Dedifferentiated amniotic fluid mesenchymal stem cell (primary cell): ENCODE data around the gene EIF2B5.
A peak's percentile ranks its signal among the peaks of the same experiment; 100 is the strongest.
"Not testable (repeated sequence)": the region's sequence is repeated elsewhere in the genome, so short reads cannot be mapped to it uniquely, and the experiment has no call there.

Experiments used
- DNase-seq: peaks from one replicate; pipeline ENCODE4 v3.0.0-alpha.2; 2016; ENCODE audit errors: extremely low spot score

EIF2B5 gene

DNA sequence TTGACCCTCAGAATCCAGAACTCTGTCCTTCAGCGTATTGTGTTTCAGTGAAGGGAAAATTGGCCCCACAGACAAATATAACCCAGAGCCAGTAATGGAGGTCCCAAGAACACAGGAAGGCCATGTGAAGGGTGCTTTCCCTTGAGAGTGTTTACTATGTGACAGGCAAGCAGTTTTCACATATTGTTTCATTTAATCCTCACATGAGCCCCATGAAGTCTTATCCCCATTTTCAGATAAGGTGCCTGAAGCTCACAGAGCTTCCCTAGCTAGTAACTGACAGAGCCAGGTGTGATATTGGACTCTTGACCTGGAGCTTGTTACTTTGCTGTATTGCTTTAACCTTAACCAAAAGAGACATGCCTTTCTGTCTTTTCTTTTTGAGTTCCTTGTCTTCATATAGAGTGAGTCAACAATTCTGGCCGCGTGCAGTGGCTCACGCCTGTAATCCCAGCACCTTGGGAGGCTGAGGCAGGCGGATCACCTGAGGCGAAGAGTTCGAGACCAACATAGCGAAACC, 10.7 kb downstream of the EIF2B5 start:
- DNase-seq: no peak

DNA sequence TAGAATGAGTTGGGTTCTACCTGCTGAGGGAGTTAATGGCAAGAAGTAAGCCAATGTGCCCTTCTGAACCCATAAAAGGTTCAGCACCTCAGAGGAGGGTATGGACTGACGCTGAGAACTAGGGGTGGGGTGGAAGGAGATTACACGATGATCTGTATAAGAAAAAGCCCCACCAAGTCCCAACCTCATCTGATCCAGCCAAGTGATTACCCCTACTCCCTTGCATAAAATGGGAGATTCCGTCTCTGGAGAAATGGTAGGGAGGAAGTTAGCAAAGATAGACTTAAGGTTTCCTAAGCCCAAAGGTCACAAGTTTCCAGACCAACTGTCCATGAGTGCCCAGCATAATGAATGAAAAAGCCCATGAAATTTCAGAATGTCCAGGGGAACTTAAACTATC, 12.9 kb downstream of the EIF2B5 start:
- DNase-seq: no peak

DNA sequence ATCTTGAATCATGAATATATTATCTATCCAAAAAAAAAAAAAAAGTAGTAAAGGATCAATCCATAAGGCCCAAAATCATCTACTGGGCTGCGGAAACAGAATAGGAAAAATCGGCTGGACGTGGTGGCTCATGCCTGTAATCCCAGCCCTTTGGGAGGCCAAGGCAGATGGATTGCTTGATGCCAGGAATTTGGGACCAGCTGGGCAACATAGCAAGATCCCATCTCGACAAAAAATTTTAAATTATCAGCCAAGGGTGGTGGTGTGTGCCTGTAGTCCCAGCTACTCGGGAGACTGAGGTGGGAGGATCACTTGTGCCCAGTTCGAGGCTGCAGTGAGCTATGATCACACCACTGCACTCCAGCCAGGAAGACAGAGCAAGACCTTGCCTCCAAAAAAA, 14.0 kb downstream of the EIF2B5 start:
- no peak for DNase-seq

DNA sequence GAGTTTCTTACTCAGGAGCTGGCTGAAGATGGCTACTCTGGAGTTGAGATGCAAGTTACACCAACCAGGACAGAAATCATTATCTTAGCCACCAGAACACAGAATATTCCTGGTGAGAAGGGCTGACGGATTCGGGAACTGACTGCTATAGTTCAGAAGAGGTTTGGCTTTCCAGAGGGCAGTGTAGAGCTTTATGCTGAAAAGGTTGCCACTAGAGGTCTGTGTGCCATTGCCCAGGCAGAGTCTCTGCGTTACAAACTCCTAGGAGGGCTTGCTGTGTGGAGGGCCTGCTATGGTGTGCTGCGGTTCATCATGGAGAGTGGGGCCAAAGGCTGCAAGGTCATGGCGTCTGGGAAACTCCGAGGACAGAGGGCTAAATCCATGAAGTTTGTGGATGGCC, 14.6 kb downstream of the EIF2B5 start:
- DNase-seq: not testable (repeated sequence)

DNA sequence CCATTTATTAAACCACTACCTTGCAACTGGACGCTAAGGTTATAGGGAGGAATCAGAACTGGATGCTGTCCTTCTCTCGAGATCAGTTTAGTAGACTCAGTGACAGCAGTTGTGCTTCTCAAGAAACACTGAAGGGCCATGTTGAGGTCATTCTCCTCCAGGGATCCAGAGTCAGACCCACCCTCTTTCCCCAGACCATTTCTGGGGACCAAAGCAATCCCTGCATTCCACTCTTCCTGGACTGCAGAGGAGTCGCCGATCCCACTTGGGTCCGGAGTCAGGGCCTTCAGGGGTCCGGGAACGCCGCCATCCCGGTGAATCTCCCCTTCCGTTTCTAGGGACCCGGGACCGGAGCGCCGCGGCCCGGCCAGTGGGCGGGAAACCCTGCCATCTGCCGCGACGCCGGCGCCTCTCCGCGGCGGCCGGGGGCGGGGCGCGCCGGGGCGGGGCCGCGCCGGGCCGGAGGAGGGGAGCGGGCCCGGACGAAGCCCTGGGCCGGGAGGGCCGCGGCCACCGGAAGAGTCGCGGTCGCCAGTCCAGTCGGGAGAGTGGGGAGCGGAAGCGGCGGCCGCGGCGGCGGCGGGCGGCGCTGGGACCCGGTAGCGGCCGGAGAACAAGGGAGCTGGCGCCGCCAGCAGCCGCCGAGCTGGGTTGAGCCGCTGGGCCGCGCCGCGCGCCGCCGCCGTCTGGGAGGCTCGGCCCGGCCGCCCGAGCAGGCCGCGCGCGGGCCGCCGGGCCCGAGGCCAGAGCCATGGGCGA, 19.9 kb downstream of the EIF2B5 start, which contains the start of gene DVL3:
Gene DVL3, plus strand, starts transcription at position 493 of the 759 bp plus-strand sequence. Its CDS starts 259 bp downstream, at position 752.
- DNase-seq: no peak

- no peak for DNase-seq
Measured at GRCh38 chr3:184155644-184156521, 20.7 kb downstream of the EIF2B5 start.

DNA sequence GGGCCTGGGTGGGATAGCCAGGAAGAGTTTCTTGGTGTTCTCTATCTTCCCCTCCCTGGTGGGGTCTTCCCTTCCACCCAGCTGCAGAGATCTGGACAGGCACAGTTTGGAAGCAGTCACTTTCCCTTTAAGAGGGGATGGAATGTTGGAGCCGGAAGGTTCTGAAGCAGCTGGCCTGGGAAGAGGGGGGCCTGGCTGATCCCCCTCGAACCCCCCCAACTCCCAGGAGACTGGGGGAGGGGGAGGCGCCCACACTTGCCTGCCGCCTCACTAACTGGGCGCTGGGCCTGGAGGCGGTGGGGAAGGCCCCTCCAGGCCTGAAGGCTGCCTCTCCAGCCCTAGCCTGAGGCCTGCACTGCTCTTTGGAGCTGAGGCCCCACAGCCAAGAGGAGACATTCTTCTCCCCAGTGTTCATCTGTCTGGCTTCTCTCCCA, 21.4 kb downstream of the EIF2B5 start:
- peak; percentile 24 for DNase-seq

- DNase-seq: no peak
Measured at GRCh38 chr3:184157206-184157605, 22.0 kb downstream of the EIF2B5 start.

- DNase-seq: no peak
Measured at GRCh38 chr3:184158404-184158803, 23.2 kb downstream of the EIF2B5 start.

GRCh38 chr3:184160456-184160855, 25.3 kb downstream of the EIF2B5 start:
- no peak for DNase-seq

GRCh38 chr3:184162571-184163070, 27.5 kb downstream of the EIF2B5 start:
- DNase-seq: not testable (repeated sequence)

DNA sequence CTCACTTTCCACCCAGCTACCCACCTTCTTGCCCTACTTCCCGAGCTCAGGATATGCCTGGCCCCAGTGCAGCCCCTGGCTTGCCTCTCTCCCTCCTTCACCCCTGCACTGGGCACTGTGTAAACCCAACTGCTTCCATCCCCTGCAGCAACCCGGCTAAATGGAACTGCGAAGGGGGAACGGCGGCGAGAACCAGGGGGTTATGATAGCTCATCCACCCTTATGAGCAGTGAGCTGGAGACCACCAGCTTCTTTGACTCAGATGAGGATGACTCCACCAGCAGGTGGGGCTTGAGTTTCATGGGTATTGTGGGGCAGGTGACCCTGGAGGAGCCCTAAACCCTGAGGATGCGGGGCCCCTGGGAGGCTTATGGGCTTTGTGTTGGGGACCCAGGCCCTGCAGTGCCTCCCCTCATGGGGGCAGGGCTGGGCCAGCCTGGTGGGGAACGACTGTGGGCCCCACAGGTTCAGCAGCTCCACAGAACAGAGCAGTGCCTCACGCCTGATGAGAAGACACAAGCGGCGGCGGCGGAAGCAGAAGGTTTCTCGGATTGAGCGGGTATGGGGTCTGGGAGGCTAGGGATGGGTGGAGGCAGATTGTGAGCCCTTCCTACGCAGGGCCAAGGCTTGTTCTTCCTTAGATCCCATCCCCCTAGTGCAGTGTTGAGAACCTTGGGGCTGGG, 29.6 kb downstream of the EIF2B5 start:
- no peak for DNase-seq

DNA sequence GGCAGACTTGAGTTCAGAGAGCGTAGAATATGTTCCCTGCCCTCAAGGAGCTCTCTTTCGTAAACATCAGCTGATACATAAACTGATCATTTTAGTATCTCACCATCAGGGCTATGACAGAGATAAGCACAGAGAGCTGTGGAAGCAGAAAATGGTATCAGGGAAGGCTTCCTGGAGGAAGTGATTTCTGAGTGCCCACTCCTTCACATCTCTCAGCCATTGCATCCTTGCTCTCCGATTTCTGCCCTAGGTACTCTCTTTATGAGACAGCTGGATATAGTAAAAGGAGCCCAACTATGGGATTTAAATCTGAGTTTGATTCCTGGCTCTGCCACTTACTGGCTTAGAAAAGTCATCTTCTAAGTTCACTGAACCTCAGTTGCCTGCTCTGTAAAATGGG, 30.4 kb downstream of the EIF2B5 start:
- DNase-seq: no peak

DNA sequence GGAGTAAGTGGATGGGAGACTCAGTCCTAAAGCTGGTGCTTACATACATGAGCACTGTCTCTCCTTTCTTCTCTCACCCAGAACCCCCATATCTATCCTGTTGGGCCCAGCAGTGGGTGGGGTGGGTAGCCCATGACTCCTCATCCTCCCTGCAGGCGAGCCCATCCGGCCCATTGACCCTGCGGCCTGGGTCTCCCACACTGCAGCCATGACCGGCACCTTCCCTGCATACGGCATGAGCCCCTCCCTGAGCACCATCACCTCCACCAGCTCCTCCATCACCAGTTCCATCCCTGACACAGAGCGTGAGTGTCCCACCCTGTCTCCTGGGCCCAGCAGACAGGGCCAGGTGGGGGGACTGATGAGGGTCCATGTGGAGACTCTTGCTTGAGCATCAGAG, 31.5 kb downstream of the EIF2B5 start:
- DNase-seq: no peak

DNA sequence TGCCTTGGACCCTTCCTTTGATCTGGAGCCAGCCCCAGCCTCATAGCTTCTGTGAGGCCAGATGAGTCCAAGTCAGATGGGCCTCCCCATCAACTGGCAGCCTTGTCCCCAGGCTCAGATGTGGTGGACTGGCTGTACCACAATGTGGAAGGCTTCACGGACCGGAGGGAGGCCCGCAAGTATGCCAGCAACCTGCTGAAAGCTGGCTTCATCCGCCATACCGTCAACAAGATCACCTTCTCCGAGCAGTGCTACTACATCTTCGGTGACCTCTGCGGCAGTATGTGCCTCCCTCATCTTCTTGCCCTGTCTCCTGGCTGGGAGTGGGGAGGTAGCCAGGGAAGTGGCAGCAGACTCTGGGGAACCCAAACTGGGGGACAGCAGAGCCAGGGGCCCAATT, 32.6 kb downstream of the EIF2B5 start:
- no peak for DNase-seq

DNA sequence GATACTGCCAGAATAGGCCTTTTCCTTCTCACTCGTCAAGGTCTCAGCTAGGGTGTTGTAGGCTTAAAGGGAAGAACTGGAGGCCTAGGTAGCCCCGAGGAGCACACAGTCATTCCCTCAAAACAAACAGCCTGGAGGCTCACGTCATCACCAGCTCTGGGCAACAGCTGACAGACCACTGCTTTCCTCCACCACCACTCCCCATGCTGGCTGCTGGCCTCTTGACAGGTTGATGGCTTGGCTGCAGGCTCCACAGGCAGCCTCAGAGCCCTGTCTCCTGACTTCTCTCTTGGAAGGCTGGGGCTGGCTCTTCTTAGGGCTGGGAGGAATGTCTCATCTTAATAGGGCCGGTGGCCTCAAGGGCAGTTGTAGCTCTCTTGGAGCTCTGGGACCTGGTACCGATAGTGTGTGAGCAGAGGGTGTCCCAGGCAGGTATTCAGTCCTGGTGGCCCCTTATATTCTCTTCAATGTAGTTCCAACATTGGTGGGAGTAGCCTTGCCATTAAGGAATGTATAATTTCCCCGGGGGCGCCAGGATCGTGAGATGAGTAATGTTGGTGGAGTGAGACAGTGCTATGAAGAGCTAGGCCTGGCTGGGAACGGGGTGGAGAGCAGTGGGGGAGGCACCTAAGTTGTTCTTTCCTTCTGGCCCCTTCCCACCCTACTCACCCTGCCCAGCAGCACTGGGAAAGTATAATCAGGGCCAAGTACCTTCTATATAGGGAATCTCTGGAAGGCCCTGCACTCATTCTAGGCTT, 33.4 kb downstream of the EIF2B5 start:
- peak; percentile 73 for DNase-seq

DNA sequence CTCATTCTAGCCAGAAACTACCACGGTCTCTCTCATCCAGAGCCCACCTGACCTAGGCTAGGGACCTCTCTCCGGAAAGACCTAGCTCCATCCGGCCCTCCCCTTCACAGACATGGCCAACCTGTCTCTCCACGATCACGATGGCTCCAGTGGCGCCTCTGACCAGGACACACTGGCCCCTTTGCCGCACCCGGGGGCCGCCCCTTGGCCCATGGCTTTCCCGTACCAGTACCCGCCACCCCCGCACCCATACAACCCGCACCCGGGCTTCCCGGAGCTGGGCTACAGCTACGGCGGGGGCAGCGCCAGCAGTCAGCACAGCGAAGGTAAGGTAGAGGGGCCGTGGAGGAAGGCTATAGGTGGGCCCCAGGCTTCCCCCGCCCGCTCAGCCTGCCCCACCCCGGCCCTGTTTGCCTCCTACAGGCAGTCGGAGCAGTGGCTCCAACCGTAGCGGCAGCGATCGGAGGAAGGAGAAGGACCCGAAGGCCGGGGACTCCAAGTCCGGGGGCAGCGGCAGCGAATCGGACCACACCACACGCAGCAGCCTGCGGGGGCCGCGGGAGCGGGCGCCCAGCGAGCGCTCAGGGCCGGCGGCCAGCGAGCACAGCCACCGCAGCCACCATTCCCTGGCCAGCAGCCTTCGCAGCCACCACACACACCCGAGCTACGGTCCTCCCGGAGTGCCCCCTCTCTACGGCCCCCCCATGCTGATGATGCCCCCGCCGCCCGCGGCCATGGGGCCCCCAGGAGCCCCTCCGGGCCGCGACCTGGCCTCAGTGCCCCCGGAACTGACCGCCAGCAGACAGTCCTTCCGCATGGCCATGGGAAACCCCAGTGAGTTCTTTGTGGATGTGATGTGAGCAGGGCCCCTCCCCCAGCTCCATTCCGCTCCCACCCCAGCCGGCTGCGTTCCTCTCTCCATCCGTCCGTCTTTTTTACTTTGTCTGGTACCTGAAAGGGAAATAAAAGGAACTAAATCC, 35.0 kb downstream of the EIF2B5 start:
- DNase-seq: no peak

GRCh38 chr3:184171562-184171961, 36.4 kb downstream of the EIF2B5 start:
- DNase-seq: peak; percentile 82

DNA sequence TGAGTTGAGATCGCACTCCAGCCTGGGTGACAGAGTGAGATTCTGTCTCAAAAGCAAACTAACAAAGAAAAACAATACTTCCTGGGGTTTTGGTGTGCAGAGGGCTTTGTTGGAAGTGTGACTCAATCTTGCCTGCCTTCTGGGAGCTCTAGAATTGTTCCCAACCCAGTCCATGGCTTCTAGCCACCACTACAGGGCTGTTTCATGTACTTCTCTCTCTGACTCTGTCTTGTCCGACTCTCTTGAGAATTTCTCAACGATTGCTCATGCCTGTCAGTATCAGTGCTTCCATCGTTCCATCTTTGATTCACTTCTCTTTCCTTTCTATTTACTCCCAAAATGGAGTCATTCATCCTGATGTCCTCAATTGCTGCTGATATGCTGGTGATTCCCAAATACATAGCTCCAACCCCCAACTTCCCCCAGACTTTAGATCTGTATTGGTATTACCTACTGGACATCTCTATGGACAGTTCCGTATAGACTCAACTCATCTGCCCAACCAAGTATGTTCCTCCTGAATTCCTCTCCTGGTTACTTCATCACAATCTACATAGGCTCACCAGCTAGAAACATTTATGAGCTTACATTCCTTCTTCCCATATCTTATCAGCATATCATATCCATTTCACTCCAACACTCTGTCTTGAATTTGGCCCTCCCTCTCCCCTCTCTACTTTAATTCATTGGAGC, 37.7 kb downstream of the EIF2B5 start:
- peak; percentile 76 for DNase-seq
